GM12878 (cell line): ENCODE measurements around the gene HDAC5. TPM values are rescaled to one million over a fixed set of nuclear protein-coding genes. Genes with fewer than 3 reads are reported as not detected.

ENCODE experiments used
- ATAC-seq: fragments of 200-7000 bp; cut with Tn5 transposase; 3 replicates; pipeline ENCODE4 v1.9.1; 2020; ENCODE audit warnings: mild to moderate bottlenecking, moderate library complexity
- BruUV-seq: library from RNA; stranded (reverse); fragments of 400-500 nt; replicated peaks from 2 replicates; lab custom pipeline; 2021; lab: Mats Ljungman, UMichigan
- CTCF ChIA-PET: fragments of 300-600 bp; sonication (Branson Sonifier 250); formaldehyde crosslinking; extraction: SDS; loops from one replicate; lab custom pipeline; 2021; ENCODE audit warnings: inconsistent platforms; lab: Yijun Ruan, JAX
- POLR2A ChIA-PET: fragments of 350-600 bp; formaldehyde crosslinking; extraction: SDS; loops from one replicate; lab custom pipeline; 2021; ENCODE audit warnings: inconsistent platforms; lab: Charles Lee
- RAD21 ChIA-PET: fragments of 300-600 bp; sonication (Branson Sonifier 250); formaldehyde crosslinking; loops from one replicate; lab custom pipeline; 2023; ENCODE audit warnings: antibody characterized with exemption; ENCODE audit not compliant: unreplicated experiment; lab: Charles Lee
- SMC1A ChIA-PET: fragments of 300-600 bp; sonication (Branson Sonifier 250); formaldehyde crosslinking; loops from one replicate; lab custom pipeline; 2023; ENCODE audit not compliant: unreplicated experiment, uncharacterized antibody; lab: Charles Lee
- DNase-seq: peaks from one replicate; pipeline ENCODE4 v3.0.0-alpha.2; 2011; ENCODE audit warnings: low read depth, low spot score
- FAIRE-seq: peaks from 3 replicates; lab custom pipeline; 2011; peaks lifted over from hg19 to GRCh38; lab: Jason Lieb, UNC
- H2AFZ ChIP-seq: 2 replicates; pipeline ENCODE4 v1.6.0; 2011; ENCODE audit warnings: low read depth, low read length, control low read depth; ENCODE audit not compliant: control insufficient read depth
- H3K27ac ChIP-seq: 2 replicates; pipeline ENCODE4 v1.5.1; 2011; ENCODE audit warnings: control low read depth; ENCODE audit not compliant: control insufficient read depth, insufficient read depth
- H3K27me3 ChIP-seq, 2 experiments: replicated peaks in 1 of 2; 2 replicates each; pipeline versions ENCODE4 v1.6.0 to v1.6.1; 2011; ENCODE audit warnings: low read length in 1 of 2; ENCODE audit not compliant: control insufficient read depth in 2 of 2, insufficient read depth in 2 of 2
- H3K36me3 ChIP-seq, 2 experiments: 2 replicates each; pipeline ENCODE4 v1.5.1; 2011; ENCODE audit warnings: low read length in 1 of 2; ENCODE audit not compliant: control insufficient read depth in 2 of 2, insufficient read depth in 2 of 2
- H3K4me1 ChIP-seq: 2 replicates; pipeline ENCODE4 v1.6.1; 2011; ENCODE audit warnings: mild to moderate bottlenecking, low read length, moderate library complexity, mixed read lengths; ENCODE audit not compliant: control insufficient read depth, insufficient read depth
- H3K4me2 ChIP-seq: 2 replicates; pipeline ENCODE4 v1.6.0; 2011; ENCODE audit warnings: control low read depth; ENCODE audit not compliant: control insufficient read depth, insufficient read depth
- H3K4me3 ChIP-seq: fragments of 200-600 bp; sonication (generic); 2 replicates; pipeline ENCODE4 v1.5.1; 2016
- H3K79me2 ChIP-seq: 2 replicates; pipeline ENCODE4 v1.6.0; 2011; ENCODE audit warnings: low read length; ENCODE audit not compliant: control insufficient read depth, insufficient read depth
- H3K9ac ChIP-seq: 2 replicates; pipeline ENCODE4 v1.8.0; 2011; ENCODE audit warnings: low read length, control low read depth, mixed read lengths; ENCODE audit not compliant: control insufficient read depth, insufficient read depth
- H3K9me3 ChIP-seq: replicated peaks from 3 replicates; pipeline ENCODE4 v1.5.1; 2011; ENCODE audit warnings: mild to moderate bottlenecking, low read length; ENCODE audit not compliant: control insufficient read depth, insufficient read depth
- H4K20me1 ChIP-seq: 2 replicates; pipeline ENCODE4 v1.6.0; 2011; ENCODE audit not compliant: control insufficient read depth, insufficient read depth
- CHD2 ChIP-seq: IDR thresholded peaks from 2 replicates; pipeline ENCODE4 v1.6.1; 2011; ENCODE audit warnings: low read depth, low read length, improper control_type of control experiment, borderline replicate concordance
- CTCF ChIP-seq, 3 experiments: IDR thresholded peaks in 2 of 3; conservative IDR thresholded peaks in 1 of 3; 2 replicates each; pipeline ENCODE4 v1.5.1; 2011; ENCODE audit warnings: low read depth in 3 of 3, low read length in 3 of 3, mild to moderate bottlenecking in 3 of 3, control low read depth in 2 of 3, moderate library complexity in 2 of 3, inconsistent platforms in 1 of 3, mixed read lengths in 1 of 3; ENCODE audit not compliant: control insufficient read depth in 2 of 3, insufficient read depth in 1 of 3; ENCODE audit errors: extremely low read depth in 1 of 3
- DPF2 ChIP-seq: fragments of 450-650 bp; IDR thresholded peaks from 2 replicates; pipeline ENCODE4 v1.6.1; 2017; ENCODE audit warnings: mild to moderate bottlenecking
- EED ChIP-seq: sonication (generic); IDR thresholded peaks from 2 replicates; pipeline ENCODE4 v1.6.1; 2016; ENCODE audit warnings: antibody characterized with exemption, low read depth
- GABPA ChIP-seq: IDR thresholded peaks from 2 replicates; pipeline ENCODE4 v1.6.1; 2014; ENCODE audit warnings: antibody characterized with exemption, low read depth, mild to moderate bottlenecking, inconsistent platforms
- GATAD2B ChIP-seq: fragments of 450-650 bp; conservative IDR thresholded peaks from 2 replicates; pipeline ENCODE4 v1.6.1; 2017; ENCODE audit warnings: low read depth, mild to moderate bottlenecking, moderate library complexity
- IRF3 ChIP-seq: fragments of 450-650 bp; IDR thresholded peaks from 2 replicates; pipeline ENCODE4 v1.6.1; 2014; ENCODE audit warnings: mild to moderate bottlenecking
- JUND ChIP-seq: IDR thresholded peaks from 2 replicates; pipeline ENCODE4 v1.6.1; 2012; ENCODE audit warnings: low read depth, mild to moderate bottlenecking, low read length, improper control_type of control experiment, moderate library complexity
- MEF2B ChIP-seq: fragments of 450-650 bp; IDR thresholded peaks from 2 replicates; pipeline ENCODE4 v1.6.1; 2018; ENCODE audit warnings: mild to moderate bottlenecking, moderate library complexity; ENCODE audit not compliant: partially characterized antibody, poor library complexity, severe bottlenecking
- MTA2 ChIP-seq: fragments of 450-650 bp; IDR thresholded peaks from 2 replicates; pipeline ENCODE4 v1.6.1; 2016; ENCODE audit warnings: low read depth, mild to moderate bottlenecking, moderate library complexity
- NRF1 ChIP-seq: conservative IDR thresholded peaks from 2 replicates; pipeline ENCODE4 v1.6.1; 2011; ENCODE audit warnings: mild to moderate bottlenecking, low read depth, low read length, improper control_type of control experiment
- PKNOX1 ChIP-seq: fragments of 450-650 bp; IDR thresholded peaks from 2 replicates; pipeline ENCODE4 v1.6.1; 2016; ENCODE audit warnings: mild to moderate bottlenecking
- SPI1 ChIP-seq: IDR thresholded peaks from 2 replicates; pipeline ENCODE4 v1.6.1; 2011; ENCODE audit warnings: low read depth, mild to moderate bottlenecking, low read length, moderate library complexity, borderline replicate concordance; ENCODE audit not compliant: insufficient read depth
- TARDBP ChIP-seq: IDR thresholded peaks from 2 replicates; pipeline ENCODE4 v1.6.1; 2016; ENCODE audit warnings: borderline replicate concordance
- TBL1XR1 ChIP-seq: IDR thresholded peaks from 2 replicates; pipeline ENCODE4 v1.6.1; 2012; ENCODE audit warnings: low read depth, low read length, improper control_type of control experiment
- TCF12 ChIP-seq: IDR thresholded peaks from 2 replicates; pipeline ENCODE4 v1.6.1; 2011; ENCODE audit warnings: low read depth, mild to moderate bottlenecking, low read length
- TCF3 ChIP-seq: IDR thresholded peaks from 2 replicates; pipeline ENCODE4 v1.6.1; 2012; ENCODE audit warnings: low read depth, mild to moderate bottlenecking, low read length, borderline replicate concordance; ENCODE audit not compliant: insufficient read depth
- WGBS: methylation state at CpG from one replicate; pipeline ENCODE4 v1.1.6; 2016; ENCODE audit warnings: low lambda C conversion rate; ENCODE audit not compliant: insufficient replicate concordance, insufficient coverage; ENCODE audit errors: missing lambda C conversion rate; 5-methylcytosine and 5-hydroxymethylcytosine counted together
- in situ Hi-C: fragments of 300-500 bp; cut with MboI; formaldehyde crosslinking; loops from 9 replicates; pipeline ENCODE4 v1.14.3; 2018; ENCODE audit warnings: mixed read lengths
- intact Hi-C: fragments of 100-400 bp; cut with micrococcal nuclease; formaldehyde crosslinking; loops from one replicate; pipeline ENCODE4 v1.14.2; 2022; ENCODE audit not compliant: unreplicated experiment
- polyA plus RNA-seq, 11 experiments: library from polyadenylated mRNA; depleted of rRNA in 4 of 11; unstranded in 6 of 11; stranded (reverse) in 5 of 11; fragments of >200 nt; fragmentation: Nextera tagmentation in 4 of 11; fragmentation: Illumina TruSeq in 1 of 11; extraction: Ambion mirVana in 4 of 11; extraction: Trizol in 1 of 11; gene quantifications; 1 replicate in 1 of 11; 2 replicates in 10 of 11; pipeline versions ENCODE4 v1.2.1 to v1.2.3, GENCODE V29; 2011 to 2016; ENCODE audit warnings: inconsistent platforms in 2 of 11, missing spikeins in 2 of 11, low read depth in 1 of 11
- total RNA-seq, 4 experiments: library from RNA; depleted of rRNA in 3 of 4; stranded (reverse); fragments of >200 nt in 3 of 4; fragmentation: Illumina TruSeq in 1 of 4; extraction: Trizol in 1 of 4; gene quantifications; 2 replicates each; pipeline versions ENCODE4 v1.2.1 to v1.2.3, GENCODE V29; 2013 to 2021

Gene HDAC5
- total and polyA plus RNA-seq, 10 of the 15 experiments (the other 5 are each of a cell fraction or from before 2014, with no cell fraction given) = 1.1 to 58.0 (median 27.3) TPM

GRCh38 chr17:44110823-44111633 lies 12.4 kb downstream of the HDAC5 start:
- no peaks in the 10 kb centered on the region for H4K20me1 ChIP-seq
- H3K79me2 ChIP-seq = peaks cover 47% of the 10 kb centered on the region
- peak overlapping the region; percentile 82 for H3K27ac ChIP-seq
- H2AFZ ChIP-seq = peak overlapping the region; percentile 59
- ChIA-PET SMC1A (interaction anchor here (1.1 to 2.9 kb wide), 4 partner anchors 12 to 164 kb away, joined by 4 to 9 read pairs (median 6); partner anchors contain the start of gene HDAC5), RAD21 (interaction anchor here (0.7 to 2.3 kb wide), 10 partner anchors 10 to 363 kb away, joined by 3 to 16 read pairs (median 3); partner anchors contain the start of gene HDAC5), CTCF (interaction anchor here (0.6 to 5.1 kb wide), 12 partner anchors 11 to 249 kb away, joined by 3 to 40 read pairs (median 4); partner anchors contain the start of genes GRN and HDAC5), POLR2A (interaction anchor here (0.6 to 4.0 kb wide), 10 partner anchors 11 to 393 kb away, joined by 3 to 34 read pairs (median 4); partner anchors contain the start of genes G6PC3, HDAC5, LSM12 and TMUB2)
- peak; percentile 84 for ATAC-seq
- peak; percentile 52 for DNase-seq
- H3K4me3 ChIP-seq = peak overlapping the region; percentile 84
- in situ Hi-C loops (loop anchor here (25.0 kb wide), 1 partner anchor 899 kb away; the partner anchor contains the start of gene TMEM106A), intact Hi-C loops (loop anchor here (5.0 kb wide), 1 partner anchor 39 kb away; the partner anchor contains the start of gene G6PC3)
- peaks cover 18% of the 10 kb centered on the region for H3K4me1 ChIP-seq
- 13% methylated on average over 26 of the region's 28 CpGs for WGBS
- H3K9me3 ChIP-seq = no peaks in the 10 kb centered on the region
- no peaks in the 10 kb centered on the region for H3K27me3 ChIP-seq
- peak overlapping the region; percentile 64 for H3K9ac ChIP-seq
- H3K4me2 ChIP-seq = peak overlapping the region; percentile 98
- FAIRE-seq = peak; percentile 78
- H3K36me3 ChIP-seq = peaks cover 0 to under 1% of the 10 kb centered on the region in 2 experiments; a peak in 2 of 4 replicates
- no TSS peak for BruUV-seq
- TF ChIP-seq TBL1XR1 (peak; percentile 84; the same call in 1 of the 2 replicates), PKNOX1 (0 out of 2 replicates have a peak, but pooled peaks have one; percentile 9), GABPA (no peak), GATAD2B (peak; percentile 74), MEF2B (peak; percentile 93), TCF12 (peak; percentile 86), TARDBP (peak; percentile 53; the same call in 1 of the 2 replicates), MTA2 (0 out of 2 replicates have a peak, but pooled peaks have one; percentile 9), EED (peak; percentile 73; the same call in 1 of the 2 replicates), IRF3 (no peak), NRF1 (peak; percentile 40; the same call in 1 of the 2 replicates), SPI1 (peak; percentile 33; the same call in 1 of the 2 replicates), TCF3 (0 out of 2 replicates have a peak, but pooled peaks have one; percentile 65), JUND (peak; percentile 34; the same call in 1 of the 2 replicates), DPF2 (no peak; the same call in none of the 2 replicates), CHD2 (peak; percentile 90), CTCF (IDR thresholded peaks at IDR 0.05 in 2 of 3, conservative IDR thresholded peaks at IDR 0.05 in 1 of 3; ENCODE audit: control insufficient read depth in 2 of 3, extremely low read depth in 1 of 3, insufficient read depth in 1 of 3, low read depth in 3 of 3, low read length in 3 of 3) (peak in 1 of 3 experiments; percentile 9; a peak in 1 of 6 replicates)
